HG03066 (cell line): ENCODE results near the gene IRAG1.
A peak's percentile ranks its signal among the peaks of the same experiment; 100 is the strongest.

Source experiments
- ATAC-seq: cut with Tn5 transposase; IDR thresholded peaks from one replicate; pipeline ENCODE4 v1.9.1; 2021; ENCODE audit warnings: low read depth; ENCODE audit not compliant: unreplicated experiment

IRAG1 gene

DNA sequence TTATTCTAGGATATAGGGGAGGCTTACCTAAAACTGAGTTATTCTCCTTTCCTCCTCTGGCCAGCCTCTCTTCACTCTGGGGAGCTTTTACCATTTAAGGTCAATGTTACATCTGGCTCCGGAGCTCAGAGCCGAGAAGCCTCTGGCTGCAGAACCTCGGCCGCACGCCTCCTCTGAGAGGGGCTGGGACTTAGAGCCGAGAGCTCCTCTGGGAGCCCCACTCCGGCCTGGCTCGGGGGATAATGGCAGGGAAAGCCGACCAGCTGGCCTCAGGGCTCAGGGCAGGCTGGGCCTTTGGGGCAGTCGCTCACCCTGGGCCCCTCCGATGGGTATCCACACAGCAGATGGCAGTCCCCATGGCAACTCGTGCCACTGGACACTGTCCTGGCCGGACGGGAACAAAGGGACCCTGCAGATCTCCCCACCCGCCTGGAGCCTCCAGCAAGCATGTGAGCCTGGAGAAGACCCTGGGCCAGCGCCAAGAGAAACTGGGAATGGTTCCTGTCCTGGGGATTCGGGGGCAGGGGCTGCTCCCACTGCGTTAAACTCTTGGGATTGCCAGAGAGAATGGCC is at the start of gene IRAG1:
TSS of gene IRAG1 (minus strand) at position 247 of the 573 bp plus-strand sequence. CDS start at position 94, 153 bp downstream.
- ATAC-seq: no peak

DNA sequence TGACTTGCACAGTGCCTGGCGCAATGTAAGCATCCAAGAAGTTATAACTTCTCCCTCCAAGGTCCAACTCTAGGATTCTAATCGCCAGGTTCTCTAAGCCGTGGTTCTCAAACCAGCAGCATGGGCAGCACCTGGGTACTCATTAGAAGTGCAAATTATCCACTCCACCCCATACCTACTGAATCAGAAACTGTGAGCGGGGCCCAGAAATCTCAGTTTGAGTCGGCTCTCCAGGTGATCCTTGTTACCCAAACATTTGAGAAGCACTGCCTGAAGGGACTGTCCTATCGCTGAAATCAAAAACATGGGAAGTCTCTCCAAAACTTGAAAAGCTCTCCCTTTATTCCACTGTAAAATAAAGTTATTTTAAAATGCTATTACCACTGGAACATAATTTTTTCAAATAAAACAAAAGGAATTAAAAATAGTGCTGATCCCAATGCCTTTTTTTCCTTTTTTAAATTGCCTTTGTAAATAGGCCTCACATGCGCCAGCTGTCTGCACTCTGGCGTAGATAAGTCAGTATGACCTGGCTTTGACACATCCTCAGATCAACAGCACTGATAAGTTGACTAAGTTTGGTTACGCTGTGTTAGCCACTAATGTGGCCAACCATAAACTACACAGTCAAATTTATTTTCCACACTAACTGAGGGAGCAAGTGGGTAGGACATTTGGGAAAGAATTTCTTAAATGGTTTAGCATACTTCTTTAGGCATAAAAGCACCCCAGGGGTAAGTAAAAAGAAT is 49.1 kb upstream of the IRAG1 start:
- ATAC-seq: no peak

DNA sequence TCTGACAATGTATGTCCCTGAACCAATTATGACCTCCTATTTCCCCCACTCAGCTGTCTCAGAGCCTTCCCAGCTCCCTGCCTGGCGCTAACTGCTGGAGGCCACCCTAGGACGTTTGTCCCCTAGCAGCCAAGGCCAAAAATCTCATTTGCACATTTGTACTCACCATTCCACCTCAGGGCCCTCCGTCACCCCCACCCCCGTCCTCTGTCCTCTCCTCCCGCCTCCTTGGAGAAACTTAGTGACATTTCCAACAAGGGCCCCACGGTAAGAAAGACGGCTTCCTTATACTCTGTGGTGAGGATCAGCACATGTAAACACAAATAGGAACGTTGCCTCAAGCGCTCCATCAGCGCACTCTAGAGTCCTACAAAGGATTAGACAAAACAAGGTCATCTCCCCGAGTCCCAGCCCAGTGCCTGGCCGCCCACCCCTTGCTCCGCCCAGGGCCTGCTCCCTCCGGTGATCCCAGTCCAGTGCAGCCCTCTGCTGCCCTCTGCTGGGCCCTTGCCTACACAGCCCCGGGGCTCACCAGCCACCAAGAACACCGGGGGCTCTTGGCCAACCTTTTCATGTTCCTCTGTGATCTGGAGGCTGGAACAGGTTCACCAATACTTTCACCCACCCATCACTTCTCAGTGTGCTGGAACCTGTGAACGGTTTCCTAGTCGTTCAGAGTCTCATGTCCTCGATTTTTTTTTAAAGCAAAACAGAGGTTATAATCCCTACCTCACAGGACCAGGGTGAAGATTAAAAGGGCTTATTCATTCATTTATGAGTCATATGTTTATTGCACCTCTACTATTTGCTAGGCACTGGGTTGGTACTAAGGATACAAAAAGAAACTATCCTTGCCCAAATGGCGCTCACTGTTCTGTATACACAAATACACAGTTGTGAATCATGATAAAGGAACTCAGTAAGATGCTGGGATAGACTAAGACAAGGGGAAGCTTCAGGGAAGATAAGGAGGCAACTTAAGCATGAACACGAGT is 42.2 kb upstream of the IRAG1 start:
- ATAC-seq: peak; percentile 98

DNA sequence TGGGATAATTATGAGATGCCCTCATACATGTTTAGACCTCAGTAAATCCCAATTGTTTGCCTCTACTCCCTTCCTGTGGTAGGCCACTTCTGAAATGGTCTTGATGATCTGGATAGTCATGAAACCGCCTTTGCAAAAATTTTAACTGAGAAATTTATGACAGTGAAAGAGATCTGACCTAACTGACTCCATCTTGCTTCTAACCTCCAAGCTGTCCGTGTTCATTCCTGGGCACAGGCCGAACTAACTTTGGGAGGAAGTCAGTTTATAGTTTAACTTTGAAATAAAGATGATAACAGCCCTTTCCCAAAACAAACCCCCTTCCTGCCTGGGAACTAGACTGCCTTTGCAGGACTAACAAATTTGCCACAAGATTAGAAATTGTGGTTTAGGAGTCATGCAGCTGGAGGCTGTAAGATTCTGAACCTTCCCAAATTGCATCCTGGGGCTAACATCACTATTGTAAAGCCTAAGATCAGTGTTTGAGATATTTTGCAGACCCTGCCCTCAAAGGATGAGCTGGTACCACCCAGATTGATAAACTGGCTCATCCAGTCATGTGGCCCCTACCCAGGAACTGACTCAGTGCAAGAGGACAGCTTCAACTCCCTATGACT is 37.6 kb upstream of the IRAG1 start:
- ATAC-seq: no peak

GRCh38 chr11:10730151-10730550 is 36.6 kb upstream of the IRAG1 start:
- no peak for ATAC-seq

GRCh38 chr11:10728789-10729472 is 35.4 kb upstream of the IRAG1 start:
- ATAC-seq: no peak

DNA sequence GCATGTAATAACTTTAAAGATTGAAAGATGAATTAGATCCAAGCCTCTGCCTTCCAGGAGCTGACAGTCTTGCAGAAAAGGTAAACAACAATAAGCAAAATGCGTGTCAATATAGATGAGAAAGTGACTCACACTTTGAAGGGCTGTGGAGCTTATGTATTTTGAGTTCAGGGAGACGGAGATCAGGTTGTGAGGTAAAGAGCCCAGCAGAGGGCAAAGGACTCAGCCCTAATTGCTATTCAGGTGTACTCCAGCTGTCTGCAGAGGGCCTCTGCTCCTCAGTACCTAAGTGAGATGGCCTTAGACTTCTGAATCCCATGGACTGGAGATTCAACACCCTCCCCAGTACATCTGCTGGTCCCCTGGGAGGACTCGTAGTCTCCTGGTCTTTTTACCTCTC is 34.6 kb upstream of the IRAG1 start:
- ATAC-seq: no peak

GRCh38 chr11:10727146-10727851 is 33.7 kb upstream of the IRAG1 start:
- no peak for ATAC-seq

DNA sequence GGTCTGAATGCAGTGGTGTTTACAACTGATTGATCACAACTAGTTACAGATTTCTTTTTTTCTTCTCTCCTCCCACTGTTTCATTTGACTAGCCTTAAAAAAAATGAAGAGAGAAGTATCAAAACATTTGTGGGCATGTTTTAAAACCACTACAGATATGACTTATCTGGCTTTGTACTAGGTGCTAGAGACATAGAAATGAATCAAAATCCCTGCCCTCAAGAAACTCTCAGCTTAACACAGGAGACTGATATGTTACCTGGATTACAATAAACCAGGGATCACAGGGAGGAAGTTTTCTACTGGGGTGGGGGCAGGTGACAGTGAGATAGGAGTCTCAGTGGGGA is 32.3 kb upstream of the IRAG1 start:
- no peak for ATAC-seq

DNA sequence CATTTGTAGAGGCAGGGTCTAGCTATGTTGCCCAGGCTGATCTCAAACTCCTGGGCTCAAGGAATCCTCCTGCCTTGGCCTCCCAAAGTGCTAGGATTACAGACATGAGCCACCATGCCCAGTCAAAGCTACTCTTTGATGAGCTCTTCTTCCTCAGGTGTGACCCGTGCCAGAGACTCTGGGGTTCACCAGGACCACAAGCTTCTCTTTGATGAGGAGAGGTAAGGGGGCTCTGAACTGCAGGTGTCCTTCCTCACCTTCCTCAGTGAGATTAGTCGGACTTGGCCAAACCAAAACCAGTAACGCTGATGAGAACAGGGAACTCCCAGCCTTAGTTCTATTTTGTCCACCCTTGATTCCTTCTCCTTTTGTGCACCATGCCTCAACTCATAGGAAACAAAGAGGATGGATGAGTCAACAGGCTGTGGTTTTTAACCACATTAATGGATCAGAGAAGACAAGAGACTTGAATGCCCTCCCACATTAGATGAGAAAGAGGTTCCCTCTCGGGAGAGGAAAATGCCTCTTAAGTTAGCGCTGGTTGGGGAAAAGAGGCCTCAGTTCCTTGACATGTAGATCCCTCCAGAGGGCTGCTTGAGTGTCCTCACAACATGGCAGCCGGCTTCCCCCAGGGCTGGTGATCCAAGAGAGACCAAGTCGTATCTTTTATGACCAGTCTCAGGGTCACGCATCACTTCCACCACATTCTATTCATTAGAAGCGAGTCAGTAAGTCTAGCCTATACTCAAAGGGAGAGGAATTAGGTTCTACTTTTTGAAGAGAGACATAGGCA is 31.8 kb upstream of the IRAG1 start:
- no peak for ATAC-seq

DNA sequence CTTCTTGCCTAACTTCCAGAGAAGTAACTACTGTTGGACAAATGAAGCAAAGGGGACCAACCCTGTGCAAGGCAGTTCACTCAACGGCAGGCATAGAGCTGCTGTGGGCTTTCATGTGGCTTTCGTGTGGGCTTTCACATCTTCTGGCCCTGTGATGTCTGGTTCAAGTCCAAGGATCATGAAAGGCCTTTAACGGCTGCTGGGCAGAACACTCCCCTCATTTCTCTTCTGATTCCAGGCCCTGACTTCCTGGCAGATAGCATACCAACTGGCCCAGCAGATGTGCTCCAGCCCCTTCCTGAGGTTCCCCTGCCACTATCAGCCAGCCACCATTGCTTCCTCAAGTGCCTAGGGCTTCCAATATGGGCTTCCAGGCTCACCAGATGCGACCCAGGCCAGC is 28.8 kb upstream of the IRAG1 start:
- ATAC-seq: no peak

GRCh38 chr11:10720881-10721376 is 27.4 kb upstream of the IRAG1 start:
- no peak for ATAC-seq

DNA sequence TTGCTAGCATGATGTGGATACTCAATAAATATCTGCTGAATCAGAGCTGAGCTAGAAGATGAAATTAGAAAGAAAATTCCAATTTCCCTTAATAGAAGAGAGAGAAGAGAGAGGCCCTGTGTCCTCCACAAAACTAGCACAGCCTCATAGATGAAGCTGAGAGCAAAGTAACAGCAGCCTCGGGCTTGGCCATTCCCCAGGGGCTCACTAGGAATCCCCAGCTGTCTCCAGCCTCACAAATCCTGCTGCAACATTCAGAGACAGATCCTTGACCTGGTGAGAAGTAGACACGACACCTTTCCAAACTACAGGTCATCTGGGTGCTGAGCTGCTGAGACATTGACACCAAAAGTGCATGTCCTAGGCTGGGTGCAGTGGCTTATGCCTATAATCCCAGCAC is 26.1 kb upstream of the IRAG1 start:
- no peak for ATAC-seq

GRCh38 chr11:10716543-10717259 is 23.1 kb upstream of the IRAG1 start:
- ATAC-seq: no peak

DNA sequence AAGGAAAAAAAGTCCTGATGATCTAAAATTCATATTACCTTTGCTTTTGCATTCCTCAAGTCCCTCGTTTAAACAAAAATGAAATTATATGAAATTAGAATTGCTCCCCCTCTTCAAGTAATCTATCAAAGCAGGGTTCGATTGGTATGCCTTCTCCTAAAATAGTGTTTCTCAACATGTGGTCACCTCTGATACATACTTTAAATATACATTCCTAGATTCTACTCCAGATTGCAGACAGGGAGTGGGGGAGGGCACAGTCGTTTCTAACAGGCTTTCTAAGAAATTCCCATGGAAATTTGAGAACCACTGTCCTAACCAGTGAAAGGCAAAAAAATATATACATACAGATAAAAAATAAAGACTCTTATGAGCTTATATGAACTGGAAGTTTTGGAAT is 22.6 kb upstream of the IRAG1 start:
- ATAC-seq: no peak

GRCh38 chr11:10715571-10715970 is 22.0 kb upstream of the IRAG1 start:
- no peak for ATAC-seq

DNA sequence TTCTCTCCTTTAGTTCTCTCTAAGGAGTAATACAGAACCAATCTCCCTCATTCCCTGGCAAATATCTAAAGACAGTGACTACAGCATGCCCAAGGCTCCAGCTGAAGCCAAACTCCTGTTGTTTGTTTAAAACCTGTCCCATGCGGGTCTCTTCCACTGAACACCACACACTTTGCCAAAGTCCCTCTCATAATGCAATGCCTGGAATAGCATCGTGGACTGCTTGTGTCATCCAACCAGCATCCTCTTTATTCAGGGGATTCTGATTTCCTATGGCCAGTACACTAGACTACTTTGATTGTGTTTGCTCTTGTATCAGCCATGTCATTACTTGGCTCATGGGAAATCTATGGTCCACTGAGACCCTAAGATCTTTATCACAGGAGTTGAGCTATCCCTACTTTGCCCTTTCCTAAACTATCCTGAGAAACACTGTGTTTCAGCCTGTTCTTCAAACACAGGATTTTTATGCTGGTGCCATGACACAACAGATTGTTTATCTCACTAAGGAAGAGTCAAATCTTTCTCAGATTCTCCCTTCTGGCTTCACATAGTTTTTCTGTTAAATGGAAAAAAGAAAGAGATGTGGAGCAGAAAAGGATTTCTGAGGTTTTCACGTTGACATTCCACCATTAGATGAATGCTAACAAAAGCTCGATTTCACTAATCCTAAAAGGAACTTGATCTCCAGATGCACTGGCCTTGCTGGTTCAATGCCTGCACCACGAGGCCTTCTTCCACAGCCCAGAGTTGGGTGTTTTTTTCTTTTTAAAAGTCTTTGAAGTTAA is 15.9 kb upstream of the IRAG1 start:
- ATAC-seq: no peak
